MCF 10A (cell line): Measurements from ENCODE around the gene PRR15. TPM values are rescaled to one million over a fixed set of nuclear protein-coding genes. Genes with fewer than 3 reads are reported as not detected.
A peak's percentile ranks its signal among the peaks of the same experiment; 100 is the strongest.

Source experiments
- BruUV-seq: library from RNA; stranded (reverse); fragments of 400-500 nt; replicated peaks from 2 replicates; lab custom pipeline; 2021; lab: Mats Ljungman, UMichigan
- CTCF ChIA-PET: fragments of 300-600 bp; sonication (Branson Sonifier 250); formaldehyde crosslinking; extraction: SDS; loops from one replicate; lab custom pipeline; 2021; ENCODE audit warnings: antibody characterized with exemption, inconsistent platforms; lab: Yijun Ruan, JAX
- POLR2A ChIA-PET: fragments of 300-600, 350-650 bp; sonication (Branson Sonifier 250); formaldehyde crosslinking; extraction: SDS; loops from one replicate; lab custom pipeline; 2020; ENCODE audit warnings: antibody characterized with exemption, inconsistent platforms; lab: Yijun Ruan, JAX
- DNase-seq: peaks from one replicate; pipeline ENCODE4 v3.0.0-alpha.2; 2018; ENCODE audit not compliant: unreplicated experiment
- H3K27ac Mint-ChIP-seq: one replicate; pipeline ENCODE4 v1.8.0; 2022; ENCODE audit warnings: mild to moderate bottlenecking, low read depth, mixed read lengths; ENCODE audit not compliant: unreplicated experiment
- H3K27me3 Mint-ChIP-seq: one replicate; pipeline ENCODE4 v1.8.0; 2022; ENCODE audit warnings: mixed read lengths; ENCODE audit not compliant: insufficient read depth, unreplicated experiment
- H3K36me3 Mint-ChIP-seq: one replicate; pipeline ENCODE4 v1.8.0; 2022; ENCODE audit warnings: mild to moderate bottlenecking, moderate library complexity, mixed read lengths; ENCODE audit not compliant: insufficient read depth, unreplicated experiment
- H3K4me1 Mint-ChIP-seq: one replicate; pipeline ENCODE4 v1.8.0; 2022; ENCODE audit warnings: mixed read lengths; ENCODE audit not compliant: insufficient read depth, unreplicated experiment
- H3K4me3 Mint-ChIP-seq: one replicate; pipeline ENCODE4 v1.8.0; 2022; ENCODE audit warnings: mild to moderate bottlenecking, moderate library complexity, mixed read lengths; ENCODE audit not compliant: unreplicated experiment
- H3K9me3 Mint-ChIP-seq: one replicate; pipeline ENCODE4 v1.8.0; 2022; ENCODE audit warnings: mixed read lengths; ENCODE audit not compliant: unreplicated experiment
- CTCF ChIP-seq: fragments of 200-600 bp; IDR thresholded peaks from one replicate; pipeline ENCODE4 v1.8.0; 2022; ENCODE audit warnings: antibody characterized with exemption, mild to moderate bottlenecking; ENCODE audit not compliant: unreplicated experiment
- intact Hi-C: fragments of 100-400 bp; cut with micrococcal nuclease; formaldehyde crosslinking; loops from 2 replicates; pipeline ENCODE4 v1.14.1; 2022
- total RNA-seq: library from RNA; stranded (reverse); gene quantifications from 2 replicates; pipeline ENCODE4 v1.2.3, GENCODE V29; 2022

Gene PRR15
- total RNA-seq, 1 experiment from 2014 or later = 8.0 TPM

- intact Hi-C loops = no loop called here
- Mint-ChIP-seq H3K4me3 (no peak overlapping the region), H3K9me3 (peaks cover 7% of the 10 kb centered on the region), H3K27ac (no peak overlapping the region), H3K4me1 (peaks cover 5% of the 10 kb centered on the region), H3K36me3 (no peaks in the 10 kb centered on the region), H3K27me3 (no peaks in the 10 kb centered on the region)
- TF ChIP-seq CTCF = no peak
- CTCF ChIA-PET = no interaction called here
- no peak for DNase-seq
- POLR2A ChIA-PET = no interaction called here
- BruUV-seq = no TSS peak
Observed at GRCh38 chr7:29600661-29601060, 37.0 kb downstream of the PRR15 start.

GRCh38 chr7:29604052-29604451, 40.4 kb downstream of the PRR15 start:
- CTCF ChIA-PET = no interaction called here
- no peak for TF ChIP-seq CTCF
- no peak for DNase-seq
- Mint-ChIP-seq H3K4me3 (no peak overlapping the region), H3K27me3 (no peaks in the 10 kb centered on the region), H3K36me3 (no peaks in the 10 kb centered on the region), H3K4me1 (peaks cover 19% of the 10 kb centered on the region), H3K9me3 (peaks cover 7% of the 10 kb centered on the region), H3K27ac (no peak overlapping the region)
- no TSS peak for BruUV-seq
- intact Hi-C loops = no loop called here
- POLR2A ChIA-PET = interaction anchor here (0.6 kb wide), 1 partner anchor 16 kb away, joined by 3 read pairs; no protein-coding TSS in a partner anchor

- H3K36me3 Mint-ChIP-seq = no peaks in the 10 kb centered on the region
- intact Hi-C loops = no loop called here
- H3K9me3 Mint-ChIP-seq = peaks cover 7% of the 10 kb centered on the region
- ChIA-PET CTCF (no interaction called here), POLR2A (interaction anchor here (0.6 to 5.9 kb wide), 5 partner anchors 11 to 423 kb away, joined by 3 to 58 read pairs (median 10); partner anchors contain the start of genes PLEKHA8 and PRR15)
- no TSS peak for BruUV-seq
- H3K4me1 Mint-ChIP-seq = peaks cover 25% of the 10 kb centered on the region
- H3K27ac Mint-ChIP-seq = no peak overlapping the region
- DNase-seq = no peak
- no peak overlapping the region for H3K4me3 Mint-ChIP-seq
- H3K27me3 Mint-ChIP-seq = no peaks in the 10 kb centered on the region
- no peak for TF ChIP-seq CTCF
Observed at GRCh38 chr7:29604702-29605101, 41.1 kb downstream of the PRR15 start.

GRCh38 chr7:29605671-29606070, 42.0 kb downstream of the PRR15 start:
- peaks cover 31% of the 10 kb centered on the region for H3K4me1 Mint-ChIP-seq
- no peak for DNase-seq
- ChIA-PET CTCF (interaction anchor here (0.5 to 1.4 kb wide), 4 partner anchors 16 to 499 kb away, joined by 3 to 6 read pairs (median 4); no protein-coding TSS in a partner anchor), POLR2A (interaction anchor here (1.3 to 5.9 kb wide), 9 partner anchors 9 to 492 kb away, joined by 3 to 58 read pairs (median 6); partner anchors contain the start of genes PLEKHA8 and PRR15)
- no peak overlapping the region for H3K4me3 Mint-ChIP-seq
- BruUV-seq = no TSS peak
- H3K27ac Mint-ChIP-seq = peak overlapping the region; percentile 75
- TF ChIP-seq CTCF = no peak
- intact Hi-C loops = no loop called here
- peaks cover 7% of the 10 kb centered on the region for H3K9me3 Mint-ChIP-seq
- H3K27me3 Mint-ChIP-seq = no peaks in the 10 kb centered on the region
- no peaks in the 10 kb centered on the region for H3K36me3 Mint-ChIP-seq
